CD4-positive, CD25-positive, alpha-beta regulatory T cell (primary cell): ENCODE results near the gene EIF1AY. TPM values are rescaled to one million over a fixed set of nuclear protein-coding genes. Genes with fewer than 3 reads are reported as not detected.

Experiments used
- ATAC-seq, 2 donors: fragments of 150-1000 bp; cut with Tn5 transposase; one replicate each; pipeline ENCODE4 v1.10.0; 2021; ENCODE audit warnings: low read depth in 2 of 2, moderate number of reproducible peaks in 2 of 2, moderate library complexity in 1 of 2
- DNase-seq, 3 donors: peaks; one replicate each; pipeline versions ENCODE4 v3.0.0 to v3.0.0-alpha.2; 2012 to 2022; ENCODE audit warnings: mixed read lengths in 1 of 3
- H3K27ac ChIP-seq: one replicate; pipeline ENCODE4 v1.7.0; 2013; ENCODE audit warnings: mild to moderate bottlenecking, low read length; ENCODE audit not compliant: insufficient read depth, poor library complexity, severe bottlenecking
- H3K27me3 ChIP-seq: one replicate; pipeline ENCODE4 v1.7.0; 2013; ENCODE audit warnings: low read length; ENCODE audit not compliant: control insufficient read depth, insufficient read depth
- H3K36me3 ChIP-seq: one replicate; pipeline ENCODE4 v1.7.0; 2013; ENCODE audit warnings: mild to moderate bottlenecking, low read length, moderate library complexity; ENCODE audit not compliant: control insufficient read depth, insufficient read depth
- H3K4me1 ChIP-seq: 2 replicates; pipeline ENCODE4 v1.7.0; 2013; ENCODE audit warnings: mild to moderate bottlenecking, low read length; ENCODE audit not compliant: insufficient read depth, control insufficient read depth, poor library complexity, severe bottlenecking
- H3K4me3 ChIP-seq: one replicate; pipeline ENCODE4 v1.7.0; 2013; ENCODE audit warnings: low read depth, mild to moderate bottlenecking, low read length, moderate library complexity
- H3K9me3 ChIP-seq, 2 experiments: 1 replicate in 1 of 2; 2 replicates in 1 of 2; pipeline ENCODE4 v1.7.0; 2013; ENCODE audit warnings: low read length in 2 of 2, mild to moderate bottlenecking in 1 of 2, moderate library complexity in 1 of 2; ENCODE audit not compliant: control insufficient read depth in 2 of 2
- H3K27ac Mint-ChIP-seq, 3 donors: one replicate each; pipeline ENCODE4 v1.8.0; 2020 to 2022; ENCODE audit warnings: mild to moderate bottlenecking in 3 of 3, mixed read lengths in 3 of 3, moderate library complexity in 2 of 3
- H3K27me3 Mint-ChIP-seq: one replicate; pipeline ENCODE4 v1.8.0; 2022; ENCODE audit warnings: mild to moderate bottlenecking, mixed read lengths
- H3K36me3 Mint-ChIP-seq: one replicate; pipeline ENCODE4 v1.8.0; 2020; ENCODE audit warnings: mixed read lengths
- H3K4me1 Mint-ChIP-seq, 4 donors: one replicate each; pipeline ENCODE4 v1.8.0; 2020 to 2022; ENCODE audit warnings: mixed read lengths in 4 of 4, mild to moderate bottlenecking in 1 of 4
- H3K4me3 Mint-ChIP-seq, 4 donors: one replicate each; pipeline ENCODE4 v1.8.0; 2020 to 2022; ENCODE audit warnings: mild to moderate bottlenecking in 4 of 4, mixed read lengths in 4 of 4, moderate library complexity in 3 of 4
- H3K9me3 Mint-ChIP-seq, 7 donors: one replicate each; pipeline ENCODE4 v1.8.0; 2020 to 2022; ENCODE audit warnings: mixed read lengths in 7 of 7, mild to moderate bottlenecking in 3 of 7, moderate library complexity in 2 of 7
- polyA plus RNA-seq, 4 donors: library from polyadenylated mRNA; unstranded; fragments of 300-500 nt; fragmentation: Illumina TruSeq; gene quantifications; one replicate each; pipeline ENCODE4 v1.2.3, GENCODE V29; 2021
- total RNA-seq: library from RNA; stranded (reverse); gene quantifications from one replicate; pipeline ENCODE4 v1.2.3, GENCODE V29; 2022

The EIF1AY gene
- total RNA-seq (not detected), polyA plus RNA-seq (10 to 100 TPM in 1 of 4 donors, not detected in 3; 72.8 TPM)

- no peaks in the 10 kb centered on the region for H3K9me3 Mint-ChIP-seq
Observed at GRCh38 chrY:20575531-20576121, at the start of gene EIF1AY. EIF1AY (plus strand) TSS chrY:20575776; CDS start chrY:20575872, 96 bp downstream.

GRCh38 chrY:20528435-20528834 lies 47.1 kb upstream of the EIF1AY start:
- no peaks in the 10 kb centered on the region for H3K27me3 Mint-ChIP-seq
- H3K27me3 ChIP-seq, result no peaks in the 10 kb centered on the region
- H3K9me3 Mint-ChIP-seq, result no peaks in the 10 kb centered on the region
- no peak overlapping the region for H3K27ac Mint-ChIP-seq
- no peaks in the 10 kb centered on the region for H3K9me3 ChIP-seq
- DNase-seq, result no peak
- no peak overlapping the region for H3K4me3 Mint-ChIP-seq
- no peaks in the 10 kb centered on the region for H3K36me3 ChIP-seq
- H3K4me3 ChIP-seq, result no peak overlapping the region
- H3K4me1 ChIP-seq, result no peaks in the 10 kb centered on the region
- no peak overlapping the region for H3K27ac ChIP-seq
- ATAC-seq, result no peak
- H3K4me1 Mint-ChIP-seq, result no peaks in the 10 kb centered on the region
- no peaks in the 10 kb centered on the region for H3K36me3 Mint-ChIP-seq

More at GRCh38 chrY:20575531-20576121, at the start of gene EIF1AY:
- H3K4me3 Mint-ChIP-seq, result peak within 1 kb of the TSS in 1 of 4 donors; percentile 94
- peak within 1 kb of the TSS; percentile 94 for H3K4me3 ChIP-seq
- H3K27ac ChIP-seq, result peak within 1 kb of the TSS; percentile 86
- H3K4me1 Mint-ChIP-seq, result peaks cover 0 to 21% (median 6%) of the 10 kb centered on the region in 4 donors
- DNase-seq, result peak in 1 of 3 donors; percentile 81
- H3K36me3 Mint-ChIP-seq, result no peaks in the 10 kb centered on the region
- no peaks in the 10 kb centered on the region for H3K36me3 ChIP-seq
- no peaks in the 10 kb centered on the region for H3K27me3 ChIP-seq
- H3K27ac Mint-ChIP-seq, result peak within 1 kb of the TSS in 1 of 3 donors; percentile 98
- no peaks in the 10 kb centered on the region for H3K9me3 ChIP-seq
- H3K4me1 ChIP-seq, result no peaks in the 10 kb centered on the region
- peak; percentile 91 to 93 for ATAC-seq
- no peaks in the 10 kb centered on the region for H3K27me3 Mint-ChIP-seq

- Mint-ChIP-seq H3K36me3 (no peaks in the 10 kb centered on the region), H3K27ac (peak overlapping the region in 1 of 3 donors; percentile 43), H3K27me3 (no peaks in the 10 kb centered on the region), H3K4me1 (peaks cover 0 to 2% (median 0%) of the 10 kb centered on the region in 4 donors), H3K4me3 (no peak overlapping the region), H3K9me3 (no peaks in the 10 kb centered on the region)
- Histone ChIP-seq H3K4me3 (no peak overlapping the region), H3K27me3 (no peaks in the 10 kb centered on the region), H3K36me3 (no peaks in the 10 kb centered on the region), H3K4me1 (no peaks in the 10 kb centered on the region), H3K27ac (no peak overlapping the region), H3K9me3 (no peaks in the 10 kb centered on the region)
- DNase-seq, result no peak
- no peak for ATAC-seq
Observed at GRCh38 chrY:20538186-20538585, 37.4 kb upstream of the EIF1AY start.

GRCh38 chrY:20538933-20539332 lies 36.6 kb upstream of the EIF1AY start:
- Histone ChIP-seq H3K4me3 (no peak overlapping the region), H3K36me3 (no peaks in the 10 kb centered on the region), H3K27ac (no peak overlapping the region), H3K9me3 (no peaks in the 10 kb centered on the region), H3K27me3 (no peaks in the 10 kb centered on the region), H3K4me1 (no peaks in the 10 kb centered on the region)
- H3K27me3 Mint-ChIP-seq, result no peaks in the 10 kb centered on the region
- DNase-seq (no peak), ATAC-seq (no peak)
- peaks cover 0 to 2% (median 0%) of the 10 kb centered on the region in 4 donors for H3K4me1 Mint-ChIP-seq
- no peak overlapping the region for H3K27ac Mint-ChIP-seq
- H3K36me3 Mint-ChIP-seq, result no peaks in the 10 kb centered on the region
- H3K4me3 Mint-ChIP-seq, result no peak overlapping the region
- no peaks in the 10 kb centered on the region for H3K9me3 Mint-ChIP-seq

DNA sequence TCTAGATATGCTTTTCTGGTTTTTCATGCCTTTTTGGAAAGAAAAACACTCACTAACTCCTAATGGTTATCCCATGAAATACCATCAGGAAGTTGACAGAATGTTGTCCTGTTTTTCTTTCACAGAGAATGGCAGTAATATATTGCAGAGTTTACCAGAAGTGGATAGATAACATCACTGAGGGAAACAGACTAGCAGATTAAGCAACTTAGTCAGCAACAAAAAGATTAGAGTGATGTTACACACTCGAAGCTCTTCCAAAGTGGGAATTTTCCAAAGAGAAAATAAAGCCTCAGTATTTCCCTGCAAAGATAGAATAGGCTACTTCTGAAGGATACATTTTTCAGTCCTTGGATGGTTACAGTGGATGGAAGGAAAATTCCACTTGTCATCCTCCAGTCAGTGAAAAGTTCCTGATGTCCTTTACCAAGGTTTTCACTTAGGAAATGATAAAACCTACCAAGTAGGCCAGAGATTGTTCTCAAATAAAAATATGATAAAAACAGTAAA lies 31.1 kb upstream of the EIF1AY start:
- H3K36me3 Mint-ChIP-seq, result no peaks in the 10 kb centered on the region
- no peaks in the 10 kb centered on the region for H3K4me1 Mint-ChIP-seq

GRCh38 chrY:20546071-20546470 lies 29.5 kb upstream of the EIF1AY start:
- H3K4me1 ChIP-seq, result no peaks in the 10 kb centered on the region
- Mint-ChIP-seq H3K4me3 (no peak overlapping the region), H3K9me3 (no peaks in the 10 kb centered on the region), H3K27ac (no peak overlapping the region), H3K27me3 (no peaks in the 10 kb centered on the region), H3K4me1 (no peaks in the 10 kb centered on the region), H3K36me3 (no peaks in the 10 kb centered on the region)
- H3K27ac ChIP-seq, result no peak overlapping the region
- no peaks in the 10 kb centered on the region for H3K27me3 ChIP-seq
- H3K9me3 ChIP-seq, result no peaks in the 10 kb centered on the region
- ATAC-seq, result no peak
- H3K4me3 ChIP-seq, result no peak overlapping the region
- H3K36me3 ChIP-seq, result no peaks in the 10 kb centered on the region
- DNase-seq, result no peak

More for the DNA sequence above, 31.1 kb upstream of the EIF1AY start:
- H3K9me3 Mint-ChIP-seq, result no peaks in the 10 kb centered on the region
- no peaks in the 10 kb centered on the region for H3K9me3 ChIP-seq
- H3K27me3 Mint-ChIP-seq, result no peaks in the 10 kb centered on the region
- no peaks in the 10 kb centered on the region for H3K27me3 ChIP-seq
- H3K4me1 ChIP-seq, result no peaks in the 10 kb centered on the region
- H3K27ac ChIP-seq, result no peak overlapping the region
- DNase-seq (no peak), ATAC-seq (no peak)
- H3K27ac Mint-ChIP-seq, result no peak overlapping the region
- H3K4me3 ChIP-seq, result no peak overlapping the region
- H3K4me3 Mint-ChIP-seq, result no peak overlapping the region
- H3K36me3 ChIP-seq, result no peaks in the 10 kb centered on the region

DNA sequence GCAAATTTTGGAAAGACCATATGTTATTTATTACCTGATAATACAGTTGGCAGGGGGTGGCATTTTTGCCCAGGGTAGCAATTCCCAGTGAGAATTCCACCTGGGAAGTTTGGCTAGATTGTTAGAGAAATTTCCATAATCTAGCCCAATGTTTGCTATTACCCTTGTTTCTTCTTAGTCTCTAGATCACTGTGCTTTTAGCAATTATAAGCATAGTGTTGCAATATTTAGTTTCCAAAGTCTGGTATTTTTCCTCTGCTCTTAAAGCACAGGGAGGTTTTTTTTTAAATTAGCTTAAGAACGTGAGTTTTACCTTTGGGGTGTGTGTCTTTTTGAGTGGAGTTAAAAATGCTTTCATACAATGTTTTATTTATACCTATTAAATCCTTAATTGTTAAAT lies 26.3 kb upstream of the EIF1AY start:
- Histone ChIP-seq H3K27me3 (no peaks in the 10 kb centered on the region), H3K4me1 (no peaks in the 10 kb centered on the region), H3K4me3 (no peak overlapping the region), H3K27ac (no peak overlapping the region), H3K9me3 (no peaks in the 10 kb centered on the region), H3K36me3 (no peaks in the 10 kb centered on the region)
- DNase-seq, result no peak
- H3K27me3 Mint-ChIP-seq, result no peaks in the 10 kb centered on the region
- no peak overlapping the region for H3K4me3 Mint-ChIP-seq
- H3K9me3 Mint-ChIP-seq, result no peaks in the 10 kb centered on the region
- no peak overlapping the region for H3K27ac Mint-ChIP-seq
- H3K4me1 Mint-ChIP-seq, result no peaks in the 10 kb centered on the region
- no peaks in the 10 kb centered on the region for H3K36me3 Mint-ChIP-seq
- ATAC-seq, result no peak

DNA sequence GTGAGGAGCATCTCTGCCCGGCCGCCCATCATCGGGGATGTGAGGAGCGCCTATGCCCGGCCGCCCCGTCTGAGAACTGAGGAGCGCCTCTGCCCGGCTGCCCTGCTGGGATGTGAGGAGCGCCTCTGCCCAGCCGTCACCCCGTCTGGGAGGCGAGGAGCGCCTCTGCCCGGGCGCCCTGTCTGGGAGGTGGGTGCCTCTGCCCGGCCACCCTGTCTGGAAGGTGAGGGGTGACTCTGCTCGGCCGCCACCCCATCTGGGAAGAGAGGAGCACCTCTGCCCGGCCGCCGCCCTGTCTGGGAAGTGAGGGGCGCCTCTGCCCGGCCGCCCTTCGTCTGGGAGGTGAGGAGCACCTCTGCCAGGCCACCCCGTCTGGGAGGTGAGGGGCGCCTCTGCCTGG lies 23.7 kb upstream of the EIF1AY start:
- no peaks in the 10 kb centered on the region for H3K27me3 ChIP-seq
- Mint-ChIP-seq H3K36me3 (no peaks in the 10 kb centered on the region), H3K27me3 (no peaks in the 10 kb centered on the region), H3K9me3 (no peaks in the 10 kb centered on the region), H3K4me3 (no peak overlapping the region), H3K27ac (no peak overlapping the region), H3K4me1 (no peaks in the 10 kb centered on the region)
- no peak overlapping the region for H3K27ac ChIP-seq
- DNase-seq (no peak), ATAC-seq (no peak)
- no peaks in the 10 kb centered on the region for H3K9me3 ChIP-seq
- H3K36me3 ChIP-seq, result no peaks in the 10 kb centered on the region
- H3K4me1 ChIP-seq, result no peaks in the 10 kb centered on the region
- H3K4me3 ChIP-seq, result no peak overlapping the region
